ENCODE data around the gene CDK2AP2.

The CDK2AP2 gene

DNA sequence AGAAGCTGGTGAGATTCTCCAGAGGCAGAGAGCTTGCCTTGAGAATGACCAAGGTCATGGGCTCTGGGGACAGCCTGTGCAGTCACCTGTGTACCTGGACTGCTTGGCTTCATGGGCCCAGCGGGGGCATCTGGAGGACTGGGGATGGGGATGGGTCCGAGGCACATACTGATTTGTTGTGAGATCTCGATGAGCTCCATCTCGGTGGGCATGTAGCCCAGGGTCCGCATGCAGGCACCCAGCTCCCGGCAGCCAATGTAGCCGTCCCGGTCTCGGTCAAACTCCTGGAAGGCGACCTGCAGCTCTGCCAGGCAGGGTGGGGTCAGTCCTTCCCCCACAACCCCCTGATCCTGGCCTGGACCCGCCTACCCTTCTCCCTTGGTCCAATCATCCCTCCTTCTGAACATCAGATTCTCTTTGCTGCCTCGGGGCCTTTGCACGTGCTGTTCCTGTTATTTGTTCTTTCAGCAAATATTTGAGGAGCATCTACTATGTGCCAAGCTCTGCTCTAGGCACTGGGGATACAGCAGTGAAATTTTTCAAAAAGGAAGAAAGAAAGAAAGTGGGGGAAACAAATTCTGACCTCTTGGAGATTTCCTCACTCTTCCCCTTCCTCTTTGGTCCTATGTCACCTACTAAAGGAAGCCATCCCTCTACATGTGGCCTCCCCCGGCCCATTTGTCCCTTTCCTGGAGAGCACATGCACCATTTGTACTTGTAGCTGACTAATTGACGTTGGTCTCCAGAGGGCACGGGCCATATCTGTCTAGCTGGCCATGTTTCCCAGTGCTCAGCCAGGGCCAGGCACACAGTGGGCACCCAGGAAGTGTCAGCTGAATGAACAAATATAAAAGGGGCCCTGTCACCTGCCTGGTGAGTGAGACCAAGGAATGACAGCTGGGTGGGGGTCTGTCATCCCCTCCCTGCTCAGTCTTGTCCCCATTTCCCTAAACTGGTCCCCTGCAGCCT, 13.2 kb upstream of the CDK2AP2 start:
- Histone ChIP-seq H3K9me2 (ENCODE audit: low read depth, low read length) (no peaks in the 10 kb centered on the region), H3F3A (ENCODE audit: insufficient read depth, low read length) (no peaks in the 10 kb centered on the region), H3K27ac (ENCODE audit: low read depth, low read length, poor library complexity, severe bottlenecking) (no peak overlapping the region), H3K27me3 (ENCODE audit: insufficient read depth, low read length) (peaks cover 4% of the 10 kb centered on the region; the same call in 1 of the 2 replicates), H4K20me1 (ENCODE audit: insufficient read depth, low read length) (no peaks in the 10 kb centered on the region), H3K4me2 (ENCODE audit: low read length) (no peak overlapping the region), H3K9me3 (ENCODE audit: low read length) (no peaks in the 10 kb centered on the region), H3K9ac (ENCODE audit: low read length) (no peak overlapping the region), H3K36me3 (ENCODE audit: insufficient read depth, low read length) (no peaks in the 10 kb centered on the region), H3K79me2 (ENCODE audit: insufficient read depth, low read length) (no peaks in the 10 kb centered on the region), H2AFZ (ENCODE audit: low read length) (no peak overlapping the region), H3K4me1 (ENCODE audit: insufficient read depth, low read length, severe bottlenecking) (no peaks in the 10 kb centered on the region), H3K4me3 (ENCODE audit: low read depth, low read length, poor library complexity, severe bottlenecking) (no peak overlapping the region)
- no peak for TF ChIP-seq EZH2 (IDR thresholded peaks at IDR 0.05; ENCODE audit: borderline replicate concordance, low read length)
- TF ChIP-seq, protein P1, sequence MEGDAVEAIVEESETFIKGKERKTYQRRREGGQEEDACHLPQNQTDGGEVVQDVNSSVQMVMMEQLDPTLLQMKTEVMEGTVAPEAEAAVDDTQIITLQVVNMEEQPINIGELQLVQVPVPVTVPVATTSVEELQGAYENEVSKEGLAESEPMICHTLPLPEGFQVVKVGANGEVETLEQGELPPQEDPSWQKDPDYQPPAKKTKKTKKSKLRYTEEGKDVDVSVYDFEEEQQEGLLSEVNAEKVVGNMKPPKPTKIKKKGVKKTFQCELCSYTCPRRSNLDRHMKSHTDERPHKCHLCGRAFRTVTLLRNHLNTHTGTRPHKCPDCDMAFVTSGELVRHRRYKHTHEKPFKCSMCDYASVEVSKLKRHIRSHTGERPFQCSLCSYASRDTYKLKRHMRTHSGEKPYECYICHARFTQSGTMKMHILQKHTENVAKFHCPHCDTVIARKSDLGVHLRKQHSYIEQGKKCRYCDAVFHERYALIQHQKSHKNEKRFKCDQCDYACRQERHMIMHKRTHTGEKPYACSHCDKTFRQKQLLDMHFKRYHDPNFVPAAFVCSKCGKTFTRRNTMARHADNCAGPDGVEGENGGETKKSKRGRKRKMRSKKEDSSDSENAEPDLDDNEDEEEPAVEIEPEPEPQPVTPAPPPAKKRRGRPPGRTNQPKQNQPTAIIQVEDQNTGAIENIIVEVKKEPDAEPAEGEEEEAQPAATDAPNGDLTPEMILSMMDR (IDR thresholded peaks at IDR 0.05; ENCODE audit: low read length), result no peak

DNA sequence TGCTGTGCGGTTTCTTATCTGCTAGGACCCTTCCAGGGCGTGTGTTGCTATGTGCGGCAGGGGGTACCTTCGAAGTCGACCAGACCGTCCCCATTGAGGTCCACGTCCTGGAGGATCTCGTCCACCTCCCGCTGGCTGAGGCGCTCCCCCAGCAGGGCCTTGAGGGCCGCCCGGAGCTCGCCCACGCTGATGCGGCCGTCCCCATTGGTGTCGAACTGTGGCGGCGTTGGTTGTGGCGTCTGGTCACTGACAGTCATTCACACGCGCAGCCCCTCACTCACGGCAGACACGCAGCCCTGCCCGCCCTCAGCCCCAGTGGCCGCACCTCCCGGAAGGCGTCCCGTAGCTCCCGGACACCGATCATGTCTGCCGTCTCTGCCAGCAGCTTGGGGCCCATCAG, 11.8 kb upstream of the CDK2AP2 start:
- Histone ChIP-seq H3K4me3 (ENCODE audit: low read depth, low read length, poor library complexity, severe bottlenecking) (no peak overlapping the region), H3K9me2 (ENCODE audit: low read depth, low read length) (no peaks in the 10 kb centered on the region), H3K27ac (ENCODE audit: low read depth, low read length, poor library complexity, severe bottlenecking) (no peak overlapping the region), H3K36me3 (ENCODE audit: insufficient read depth, low read length) (no peaks in the 10 kb centered on the region), H3K79me2 (ENCODE audit: insufficient read depth, low read length) (no peaks in the 10 kb centered on the region), H3K4me2 (ENCODE audit: low read length) (no peak overlapping the region), H3K9me3 (ENCODE audit: low read length) (no peaks in the 10 kb centered on the region), H4K20me1 (ENCODE audit: insufficient read depth, low read length) (no peaks in the 10 kb centered on the region), H3K4me1 (ENCODE audit: insufficient read depth, low read length, severe bottlenecking) (no peaks in the 10 kb centered on the region), H3F3A (ENCODE audit: insufficient read depth, low read length) (no peaks in the 10 kb centered on the region), H3K9ac (ENCODE audit: low read length) (no peak overlapping the region), H3K27me3 (ENCODE audit: insufficient read depth, low read length) (peaks cover 4% of the 10 kb centered on the region; the same call in 1 of the 2 replicates), H2AFZ (ENCODE audit: low read length) (no peak overlapping the region)
- TF ChIP-seq, protein P1 (IDR thresholded peaks at IDR 0.05; ENCODE audit: low read length), result no peak
- TF ChIP-seq EZH2 (IDR thresholded peaks at IDR 0.05; ENCODE audit: borderline replicate concordance, low read length), result no peak

GRCh38 chr11:67517784-67518552, 10.0 kb upstream of the CDK2AP2 start:
- Histone ChIP-seq H3K4me3 (ENCODE audit: low read depth, low read length, poor library complexity, severe bottlenecking) (no peak overlapping the region), H3K4me2 (ENCODE audit: low read length) (no peak overlapping the region), H3K9me2 (ENCODE audit: low read depth, low read length) (no peaks in the 10 kb centered on the region), H3K27me3 (ENCODE audit: insufficient read depth, low read length) (no peaks in the 10 kb centered on the region), H3K36me3 (ENCODE audit: insufficient read depth, low read length) (no peaks in the 10 kb centered on the region), H3K4me1 (ENCODE audit: insufficient read depth, low read length, severe bottlenecking) (no peaks in the 10 kb centered on the region), H3K79me2 (ENCODE audit: insufficient read depth, low read length) (no peaks in the 10 kb centered on the region), H3K9ac (ENCODE audit: low read length) (no peak overlapping the region), H3K9me3 (ENCODE audit: low read length) (no peaks in the 10 kb centered on the region), H2AFZ (ENCODE audit: low read length) (no peak overlapping the region), H3K27ac (ENCODE audit: low read depth, low read length, poor library complexity, severe bottlenecking) (no peak overlapping the region), H3F3A (ENCODE audit: insufficient read depth, low read length) (no peaks in the 10 kb centered on the region), H4K20me1 (ENCODE audit: insufficient read depth, low read length) (no peaks in the 10 kb centered on the region)
- TF ChIP-seq, protein P1 (IDR thresholded peaks at IDR 0.05; ENCODE audit: low read length), result no peak
- no peak for TF ChIP-seq EZH2 (IDR thresholded peaks at IDR 0.05; ENCODE audit: borderline replicate concordance, low read length)
